NCI-H1417 (cell line): Measurements from ENCODE around the gene ADCK2.
"Not testable (repeated sequence)": the region's sequence is repeated elsewhere in the genome, so short reads cannot be mapped to it uniquely, and the experiment has no call there.

Source experiments
- DNase-seq, 3 experiments: peaks; one replicate each; lab custom pipeline; 2025; lab: John Stamatoyannopoulos, UW

Gene ADCK2, protein sequence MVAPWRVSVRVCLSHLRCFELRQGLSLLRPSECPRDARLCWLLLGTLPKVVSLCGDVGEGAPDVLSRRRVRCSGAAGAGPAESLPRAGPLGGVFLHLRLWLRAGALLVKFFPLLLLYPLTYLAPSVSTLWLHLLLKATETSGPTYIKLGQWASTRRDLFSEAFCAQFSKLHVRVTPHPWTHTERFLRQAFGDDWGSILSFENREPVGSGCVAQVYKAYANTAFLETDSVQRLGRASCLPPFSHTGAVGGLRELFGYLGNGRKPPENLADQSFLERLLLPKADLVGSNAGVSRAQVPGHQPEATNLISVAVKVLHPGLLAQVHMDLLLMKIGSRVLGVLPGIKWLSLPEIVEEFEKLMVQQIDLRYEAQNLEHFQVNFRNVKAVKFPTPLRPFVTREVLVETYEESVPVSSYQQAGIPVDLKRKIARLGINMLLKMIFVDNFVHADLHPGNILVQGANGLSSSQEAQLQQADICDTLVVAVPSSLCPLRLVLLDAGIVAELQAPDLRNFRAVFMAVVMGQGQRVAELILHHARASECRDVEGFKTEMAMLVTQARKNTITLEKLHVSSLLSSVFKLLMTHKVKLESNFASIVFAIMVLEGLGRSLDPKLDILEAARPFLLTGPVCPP

DNA sequence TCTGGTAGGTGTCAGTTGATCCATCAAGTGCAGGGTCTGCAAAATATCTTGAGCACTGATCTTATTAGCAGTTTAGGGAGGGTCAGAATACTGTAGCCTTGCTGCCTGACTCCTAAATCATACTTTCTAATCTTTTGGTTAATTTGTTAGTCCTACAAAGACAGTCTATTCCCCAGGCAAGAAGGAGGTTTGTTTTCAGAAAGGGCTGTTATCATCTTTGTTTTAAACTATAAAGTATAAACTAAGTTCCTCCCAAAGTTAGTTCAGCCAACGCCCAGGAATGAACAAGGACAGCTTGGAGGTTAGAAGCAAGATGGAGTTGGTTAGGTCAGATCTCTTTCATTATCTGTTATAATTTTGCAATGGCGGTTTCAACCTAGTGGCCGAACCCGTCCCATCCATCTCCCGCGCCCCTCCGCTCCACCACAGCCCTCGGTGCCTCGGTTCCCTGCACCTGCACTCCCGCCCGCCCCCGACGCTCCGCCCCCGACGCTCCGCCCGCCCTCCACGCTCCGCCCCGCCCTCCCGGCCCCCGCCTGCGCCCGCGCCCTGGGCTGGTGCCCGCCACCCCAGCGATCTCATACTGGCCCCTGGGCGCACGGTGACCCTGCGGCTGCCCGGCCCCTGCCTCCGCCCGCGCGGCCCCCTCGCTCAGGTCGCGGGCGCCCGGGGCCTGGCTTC lies at the start of gene ADCK2:
Gene ADCK2 (plus strand): TSS at position 564 of the 681 bp plus-strand sequence. CDS start 386 bp downstream, outside the sequence.
- DNase-seq: peak; percentile 68 to 93 (median 86)

DNA sequence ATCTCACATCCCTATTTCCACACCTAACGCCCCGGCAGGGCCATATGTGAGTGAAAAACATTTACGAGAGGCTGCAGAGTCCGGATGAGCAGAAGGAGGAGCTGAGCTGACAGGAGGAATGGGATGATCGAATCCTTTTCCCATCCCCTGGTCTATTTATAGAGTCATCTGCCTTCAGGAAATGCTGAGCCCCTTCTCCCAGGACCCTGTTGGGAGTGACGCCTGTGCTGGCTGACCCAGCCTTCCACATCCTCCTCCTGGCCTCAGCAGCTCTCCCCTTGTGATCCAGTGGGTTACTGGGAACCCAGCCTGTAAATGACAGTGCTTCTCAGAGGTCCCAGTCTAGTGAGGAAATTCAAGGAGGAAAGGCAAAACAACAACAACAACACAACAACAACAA lies 48.8 kb upstream of the ADCK2 start:
- no peak for DNase-seq

DNA sequence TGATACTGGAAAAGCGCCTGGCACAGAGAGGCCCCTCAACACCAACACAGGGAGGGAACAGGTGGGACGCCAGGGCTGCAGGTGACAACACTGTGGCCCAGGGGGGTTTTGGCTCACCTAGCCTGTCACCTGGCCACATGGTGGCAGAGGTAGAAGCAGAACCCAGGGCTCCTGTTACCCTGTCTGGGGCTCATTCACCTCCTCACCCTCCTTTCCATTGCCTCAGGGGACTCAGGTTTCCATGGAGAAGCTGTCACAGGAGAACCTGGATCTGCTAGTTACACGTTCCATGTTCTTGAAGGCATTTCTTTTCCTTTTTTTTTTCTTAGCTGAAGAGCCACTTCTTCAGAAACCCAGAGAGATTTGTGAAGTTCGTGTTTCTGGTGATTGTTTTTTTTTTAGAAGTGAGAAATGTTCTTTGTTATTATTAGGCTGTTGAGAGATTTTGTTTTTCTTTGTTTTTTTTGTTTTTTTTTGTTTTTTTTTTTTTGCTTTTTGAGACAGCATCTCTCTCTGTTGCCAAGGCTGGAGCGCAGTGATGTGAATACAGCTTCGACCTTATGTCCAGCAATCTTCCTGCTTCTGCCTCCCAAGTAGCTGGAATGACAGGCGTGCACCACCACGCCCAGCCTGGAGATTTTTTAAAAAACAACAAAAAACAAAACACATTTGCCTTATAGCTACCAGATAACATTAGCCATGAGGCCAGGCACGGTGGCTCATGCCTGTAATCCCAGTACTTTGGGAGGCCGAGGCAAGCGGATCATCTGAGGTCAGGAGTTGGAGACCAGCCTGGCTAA lies 48.2 kb upstream of the ADCK2 start:
- DNase-seq: peak; percentile 29 to 69 (median 40)

DNA sequence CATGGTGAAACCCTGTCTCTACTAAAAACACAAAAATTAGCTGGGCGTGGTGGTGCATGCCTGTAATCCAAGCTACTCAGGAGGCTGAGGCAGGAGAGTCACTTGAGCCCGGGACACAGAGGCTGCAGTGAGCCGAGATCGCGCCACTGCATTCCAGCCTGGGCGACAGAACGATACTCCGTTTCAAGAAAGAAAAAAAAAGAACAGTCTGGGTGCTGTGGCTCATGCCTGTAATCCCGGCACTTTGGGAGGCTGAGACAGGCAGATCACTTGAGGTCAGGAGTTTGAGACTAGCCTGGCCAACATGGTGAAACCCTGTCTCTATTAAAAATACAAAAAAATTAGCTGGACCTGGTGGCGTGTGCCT lies 47.6 kb upstream of the ADCK2 start:
- DNase-seq: not testable (repeated sequence)

DNA sequence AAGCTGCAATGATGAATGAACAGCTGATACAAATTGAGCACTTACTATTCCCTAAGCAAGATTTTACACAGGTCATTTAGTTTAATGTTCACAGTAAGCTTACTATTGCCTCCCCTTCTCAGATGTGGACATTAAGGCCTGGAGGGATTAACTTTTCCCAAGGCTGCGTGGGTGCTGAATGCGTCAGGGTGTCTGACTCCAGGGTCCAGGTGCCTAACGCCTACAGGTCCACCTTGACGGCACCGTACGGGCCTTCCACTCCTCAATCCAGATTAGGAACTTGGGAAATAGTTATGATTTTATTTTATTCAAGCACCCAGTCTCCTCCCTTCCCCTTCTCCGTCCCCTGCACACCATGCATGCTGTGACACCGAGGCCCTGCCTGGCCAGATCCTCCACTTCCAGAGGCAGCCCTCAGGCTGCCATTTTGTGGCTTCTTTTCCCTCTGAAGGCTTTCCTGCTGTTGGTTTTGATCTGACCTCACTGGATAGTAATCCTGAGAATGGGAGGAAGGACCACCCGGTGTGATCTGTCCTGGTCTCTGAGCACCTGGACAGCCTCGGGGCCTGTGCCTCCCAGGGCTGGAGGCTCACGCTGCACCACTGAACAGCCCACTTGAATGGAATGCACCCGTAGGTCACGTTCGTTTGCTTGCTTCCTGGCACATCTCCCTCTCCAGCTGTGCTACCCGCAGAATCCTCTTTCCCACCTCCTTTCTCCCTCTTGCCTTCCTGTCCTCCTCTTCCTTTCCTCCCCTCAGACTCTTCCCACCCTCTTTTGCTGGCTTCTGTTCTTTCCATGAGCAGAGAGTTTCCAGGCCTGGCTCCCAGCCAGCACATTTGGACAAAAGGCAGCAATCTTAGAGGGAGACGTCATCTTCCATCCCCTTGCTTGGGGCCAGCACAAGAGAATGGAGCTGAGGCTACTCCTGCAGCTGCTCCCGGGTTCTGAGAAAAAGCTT lies 46.6 kb upstream of the ADCK2 start:
- peak; percentile 20 to 95 (median 89) for DNase-seq

DNA sequence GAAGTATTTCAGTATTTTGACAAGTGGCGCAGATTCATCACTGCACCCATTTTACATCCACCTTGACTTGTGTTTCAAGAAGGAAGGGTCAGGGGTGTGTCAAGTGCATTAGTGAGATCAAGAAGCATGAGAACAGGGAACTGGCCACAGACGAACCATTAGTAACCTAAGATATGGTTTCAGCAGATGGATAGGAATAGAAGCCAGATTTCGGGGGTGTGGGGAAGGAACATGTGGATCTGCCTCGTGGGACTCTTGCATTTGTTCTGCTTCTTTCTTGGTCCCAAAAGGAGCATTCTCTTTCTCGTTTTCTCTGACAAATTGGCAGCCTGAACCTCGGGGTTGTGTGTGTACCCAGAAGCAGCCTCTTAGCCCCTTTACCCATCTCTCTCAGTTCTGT lies 41.7 kb upstream of the ADCK2 start:
- DNase-seq: no peak

DNA sequence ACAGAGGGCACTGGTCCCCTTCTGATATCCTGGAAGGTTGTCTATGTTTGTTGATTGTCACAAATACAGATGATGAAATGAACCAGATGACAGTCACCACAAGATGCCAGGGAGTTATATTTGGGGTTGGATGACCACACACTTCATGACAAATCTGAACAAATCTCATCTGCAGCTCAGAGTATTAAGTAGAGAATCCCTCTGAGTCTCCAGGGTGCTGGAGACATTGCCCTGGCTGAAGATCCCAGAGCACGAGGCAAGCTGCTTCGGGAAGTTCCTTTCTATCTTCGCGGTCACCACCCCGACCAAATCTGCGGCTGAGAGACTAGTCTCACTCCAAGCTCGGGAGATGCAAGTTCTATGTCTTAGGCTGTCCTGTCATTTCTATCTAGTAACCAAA lies 41.1 kb upstream of the ADCK2 start:
- DNase-seq: no peak

DNA sequence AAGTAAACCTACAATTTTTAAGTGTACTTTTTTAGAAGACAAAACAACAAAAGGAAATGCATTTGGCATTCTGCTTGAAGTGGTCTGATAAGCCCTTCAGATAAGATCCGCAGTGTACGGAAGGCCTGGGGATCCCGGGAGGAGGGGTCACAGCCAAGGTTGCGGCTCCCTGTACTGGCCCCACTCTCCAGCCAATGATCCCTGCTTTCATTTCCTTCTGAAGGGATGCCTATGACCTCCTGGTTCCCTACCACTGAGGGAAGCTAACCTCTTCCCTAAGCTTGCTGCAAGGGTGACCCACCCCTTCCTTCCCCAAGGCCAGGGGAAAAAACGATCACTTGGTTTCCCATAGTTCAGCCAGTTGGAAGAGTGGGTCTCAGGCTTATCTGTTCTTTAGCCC lies 37.4 kb upstream of the ADCK2 start:
- DNase-seq: no peak

DNA sequence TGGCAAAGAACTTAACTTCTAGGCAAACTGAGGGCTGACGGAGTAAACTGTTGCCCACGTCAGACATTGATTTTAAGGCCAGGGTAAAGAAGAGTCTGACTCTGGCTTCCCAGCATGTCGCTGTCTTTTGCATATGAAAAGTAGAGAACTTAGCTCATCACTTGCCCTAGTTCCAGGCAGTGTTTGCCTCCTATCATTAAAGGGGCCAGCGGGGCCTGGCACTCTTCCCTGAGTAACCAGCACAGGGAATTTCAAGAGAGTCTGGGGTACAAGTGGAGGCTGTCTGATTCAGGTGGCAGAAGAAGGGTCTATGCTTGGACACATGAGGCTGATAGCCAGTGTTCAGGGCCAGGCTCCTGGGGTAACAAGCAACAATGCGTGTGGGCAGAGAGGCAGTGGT lies 36.9 kb upstream of the ADCK2 start:
- no peak for DNase-seq

DNA sequence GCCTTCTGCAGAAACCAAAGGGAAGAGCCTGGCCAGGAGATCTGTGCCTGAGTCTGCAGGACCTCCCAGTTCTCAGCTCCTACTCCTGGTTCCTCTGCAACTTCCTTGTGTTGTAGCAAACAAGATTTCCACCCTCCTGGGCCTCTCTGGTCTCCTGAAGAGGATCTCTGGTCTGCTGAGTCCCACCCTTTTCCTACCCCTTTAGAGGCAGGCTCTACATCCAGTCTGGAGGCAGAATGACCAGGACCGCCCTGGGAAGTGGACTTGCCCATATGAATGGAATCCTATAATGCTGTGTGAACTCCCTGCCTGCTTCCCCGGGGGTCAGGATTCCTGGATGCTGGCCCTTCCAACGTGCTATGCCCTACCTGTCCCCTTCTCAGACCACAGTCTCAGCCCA lies 35.3 kb upstream of the ADCK2 start:
- DNase-seq: no peak

DNA sequence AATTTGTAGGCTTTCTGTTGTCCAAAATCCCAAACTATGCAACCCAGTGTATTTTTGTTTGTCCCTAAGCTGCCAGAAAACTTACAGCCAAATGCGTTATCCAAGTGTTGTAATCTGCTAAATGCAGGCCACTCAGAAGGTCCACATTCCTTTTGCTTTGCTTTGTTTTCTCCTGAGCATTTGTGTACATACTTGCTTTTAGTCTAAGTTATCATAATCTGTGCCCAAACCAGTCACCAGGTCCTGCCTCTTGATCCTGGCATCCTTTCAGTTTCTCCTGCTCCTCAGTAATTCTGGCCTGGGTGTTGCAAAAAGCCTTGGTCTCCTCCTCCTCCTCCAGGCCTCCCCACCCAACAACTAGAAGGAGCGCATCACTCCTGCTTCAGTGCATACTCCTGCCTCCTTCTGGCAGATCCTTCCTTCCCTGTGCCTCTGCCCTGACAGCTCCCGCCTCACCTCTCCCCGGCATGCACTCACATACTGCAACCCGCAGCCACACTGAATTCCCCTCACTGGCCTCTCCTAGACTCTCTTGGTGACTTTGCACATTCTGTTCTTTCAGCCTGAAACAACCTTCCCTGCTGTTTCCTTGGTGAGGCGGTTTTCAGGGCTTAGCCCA lies 34.5 kb upstream of the ADCK2 start:
- no peak for DNase-seq

DNA sequence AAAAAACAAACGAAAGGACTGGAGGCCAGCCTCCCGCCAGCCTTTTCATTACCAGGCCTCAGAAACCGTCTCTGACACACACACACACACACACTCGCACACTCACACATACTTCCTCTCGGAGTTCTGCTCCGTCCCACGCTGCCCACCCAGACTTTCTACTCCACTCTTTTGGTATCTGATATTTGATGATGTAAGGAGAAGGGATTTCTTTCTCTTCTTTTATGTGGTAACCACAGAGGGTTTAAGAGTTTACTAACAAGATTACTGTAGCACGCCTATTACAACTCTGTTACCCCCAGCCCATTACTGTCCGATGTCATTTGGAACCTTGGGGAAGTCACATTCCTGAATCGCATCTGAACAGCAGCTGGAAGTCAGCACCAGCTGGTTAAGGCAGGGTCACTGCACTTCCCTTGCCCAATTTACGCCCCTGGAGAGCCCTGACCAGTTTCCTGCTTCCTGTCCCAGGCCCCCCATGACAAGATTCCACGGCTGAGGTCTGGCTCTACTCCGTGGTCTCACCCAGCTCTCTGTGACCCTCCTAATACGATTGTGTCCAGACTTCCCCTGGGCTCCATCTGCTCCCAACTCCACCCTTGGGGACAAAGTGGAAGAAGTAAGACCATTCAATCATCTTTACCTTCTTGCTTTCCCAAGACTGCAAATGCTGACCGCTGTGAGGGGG lies 33.2 kb upstream of the ADCK2 start:
- DNase-seq: no peak

DNA sequence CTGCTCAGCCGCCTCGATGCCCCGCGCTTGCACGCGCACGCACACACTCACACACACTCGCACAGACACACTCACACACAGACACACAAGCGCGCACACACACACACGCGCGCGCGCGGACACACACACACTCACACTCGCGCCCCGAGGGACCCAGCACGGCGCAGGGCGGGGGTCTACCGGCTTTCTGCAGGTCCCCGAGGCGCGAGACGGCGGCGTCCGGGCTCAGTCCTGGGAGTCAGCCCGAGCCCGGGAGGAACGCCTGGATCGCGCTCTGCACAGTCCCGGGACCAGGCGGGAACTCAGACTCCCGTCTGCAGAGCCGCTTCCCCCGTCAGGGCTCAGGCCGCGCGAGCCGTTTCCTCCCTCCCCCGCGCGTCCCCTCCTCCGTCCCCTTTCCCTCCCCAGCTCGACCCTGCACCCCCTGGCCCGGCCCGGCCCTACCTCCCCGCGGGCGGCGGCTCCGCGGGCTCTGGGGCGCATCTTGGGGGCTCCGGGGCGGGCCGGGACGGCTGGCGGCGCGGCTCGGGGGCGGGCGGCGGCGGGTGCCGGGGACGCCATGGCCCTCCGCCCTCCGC lies 32.6 kb upstream of the ADCK2 start:
- peak; percentile 42 to 69 (median 66) for DNase-seq

DNA sequence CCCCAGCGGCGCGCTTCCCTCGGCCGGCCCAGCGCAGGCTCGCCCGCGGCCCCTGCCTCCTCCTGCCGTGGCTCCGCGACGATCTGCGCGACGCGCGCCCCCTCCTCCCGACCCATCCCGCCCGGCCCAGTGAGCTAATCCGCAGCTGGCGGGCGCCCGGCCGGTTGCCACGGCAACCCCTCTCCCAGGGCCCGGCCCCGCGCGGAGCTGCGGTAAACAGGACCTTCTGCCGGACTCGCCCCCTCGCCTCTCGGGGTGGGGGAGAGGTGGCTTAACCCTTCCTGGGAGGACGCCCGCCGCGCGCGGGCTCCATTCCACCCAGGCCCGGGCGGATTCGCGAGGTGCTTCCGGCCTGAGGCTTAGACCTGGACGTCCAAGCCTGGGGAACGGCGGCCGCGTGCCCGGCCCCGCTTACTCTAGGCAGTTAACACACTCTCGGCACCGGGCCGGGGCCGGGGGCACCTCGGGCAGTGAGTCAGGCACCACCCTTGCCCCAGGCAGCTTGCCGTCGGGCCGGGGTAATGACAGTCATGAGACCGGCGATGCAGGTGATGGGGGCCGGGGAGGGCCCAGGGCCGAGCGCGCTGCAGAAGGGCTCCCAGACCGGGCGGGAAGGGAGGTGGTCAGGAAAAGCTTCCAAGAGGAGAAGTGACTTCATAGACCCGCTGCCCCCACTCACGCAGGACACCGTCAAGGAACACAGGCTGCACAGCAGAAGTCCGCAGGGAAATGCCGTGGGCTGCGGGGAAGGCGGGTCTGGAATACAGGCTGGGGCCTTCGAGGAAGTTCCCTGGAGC lies 31.8 kb upstream of the ADCK2 start, which contains the start of gene DENND2A:
Gene DENND2A (minus strand): TSS at position 87 of the 797 bp plus-strand sequence. CDS start 38,416 bp downstream, outside the sequence.
- peak; percentile 68 to 93 (median 90) for DNase-seq

DNA sequence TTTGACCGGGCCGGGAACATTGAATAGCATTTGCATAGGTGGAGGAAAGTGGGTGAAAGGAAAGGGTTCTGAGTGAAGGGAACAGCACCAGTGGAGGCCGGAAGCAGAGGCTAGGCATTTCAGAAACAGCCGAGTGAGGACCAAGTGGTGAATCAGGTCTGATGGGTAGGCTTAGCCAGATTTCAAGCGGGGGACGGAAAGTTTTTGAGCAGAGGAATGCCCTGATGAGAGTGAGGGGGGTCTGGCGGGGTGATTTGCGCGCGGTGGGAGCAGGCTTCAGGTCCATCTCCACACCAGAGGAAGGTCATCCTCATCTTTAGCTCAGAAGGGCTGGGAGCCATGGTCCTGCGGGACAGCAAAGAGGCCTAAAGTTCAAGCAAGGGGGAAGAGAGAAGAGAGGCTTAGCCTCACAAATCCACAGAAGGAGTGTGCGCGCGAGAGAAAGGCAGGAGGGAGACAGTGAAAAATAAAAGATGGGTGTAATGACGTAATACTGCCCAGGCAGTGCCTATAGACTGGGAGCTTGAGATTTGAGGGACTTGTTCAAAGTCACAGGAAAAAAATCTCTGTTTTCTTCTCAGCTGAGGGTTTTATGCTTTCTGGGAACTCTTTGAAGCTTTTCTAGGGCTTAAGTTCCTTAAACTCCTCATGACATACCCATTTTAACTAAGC lies 31.1 kb upstream of the ADCK2 start:
- DNase-seq: peak in 2 of 3 experiments; percentile 48 to 54

DNA sequence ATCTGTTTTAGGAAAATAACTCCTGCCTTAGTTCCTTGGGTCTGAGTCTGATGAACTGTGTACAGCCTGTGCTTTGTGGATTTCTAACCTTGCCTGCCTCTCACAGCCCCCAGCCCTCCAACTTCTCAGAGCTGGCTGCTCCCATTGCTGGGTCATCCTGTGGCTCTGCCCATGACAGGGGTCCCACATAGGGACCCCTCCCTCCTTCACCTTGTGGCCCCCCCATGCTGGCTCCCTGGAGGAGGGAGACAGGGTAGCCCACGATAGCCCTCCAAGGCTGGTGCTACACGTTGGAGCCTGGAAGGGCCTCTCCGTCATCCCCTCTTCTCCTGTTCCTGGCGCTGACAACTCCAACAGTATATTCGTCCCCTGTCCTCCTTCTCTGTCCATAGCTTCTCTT lies 29.3 kb upstream of the ADCK2 start:
- DNase-seq: no peak

DNA sequence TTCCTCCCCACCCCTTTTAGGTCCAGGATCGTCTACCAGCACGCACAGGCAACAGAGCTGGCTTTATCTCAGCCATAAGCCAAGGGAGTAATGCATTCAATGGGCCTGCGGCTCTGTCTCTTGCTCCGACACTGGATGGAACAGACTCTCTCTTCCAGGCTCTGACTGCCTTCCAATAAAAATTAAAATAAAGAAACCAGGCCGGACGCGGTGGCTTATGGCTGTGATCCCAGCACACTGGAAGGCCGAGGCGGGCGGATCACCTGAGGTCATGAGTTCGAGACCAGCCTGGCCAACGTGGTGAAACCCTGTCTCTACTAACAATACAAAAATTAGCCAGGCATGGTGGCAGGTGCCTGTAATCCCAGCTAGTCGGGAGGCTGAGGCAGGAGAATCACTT lies 28.0 kb upstream of the ADCK2 start:
- not testable (repeated sequence) for DNase-seq
